HEK293 (cell line): ENCODE results near the gene NOPCHAP1.

Source experiments
- CTCF ChIA-PET: fragments of 350-600 bp; formaldehyde crosslinking; extraction: SDS; loops from one replicate; lab custom pipeline; 2021; ENCODE audit warnings: antibody characterized with exemption; lab: Yijun Ruan, JAX
- POLR2A ChIA-PET: fragments of 300-600 bp; formaldehyde crosslinking; extraction: SDS; loops from one replicate; lab custom pipeline; 2020; ENCODE audit warnings: antibody characterized with exemption, inconsistent platforms; lab: Yijun Ruan, JAX
- H3K27ac ChIP-seq: fragments of 200-500 bp; sonication (Bioruptor generic); 2 replicates; pipeline ENCODE4 v1.5.1; 2014; ENCODE audit warnings: low read depth, low read length, control low read depth, inconsistent platforms; ENCODE audit errors: extremely low read depth
- H3K36me3 ChIP-seq, 2 experiments: fragments of 200-500 bp in 1 of 2; sonication (Bioruptor generic) in 1 of 2; 1 replicate in 1 of 2; 2 replicates in 1 of 2; pipeline ENCODE4 v1.5.1; 2014 to 2017; ENCODE audit warnings: inconsistent platforms in 2 of 2, low read length in 2 of 2; ENCODE audit not compliant: control insufficient read depth in 2 of 2, insufficient read depth in 1 of 2
- H3K4me1 ChIP-seq: fragments of 200-500 bp; sonication (Bioruptor generic); 2 replicates; pipeline ENCODE4 v1.5.1; 2014; ENCODE audit warnings: mild to moderate bottlenecking, low read length, inconsistent platforms; ENCODE audit not compliant: control insufficient read depth, insufficient read depth
- H3K4me3 ChIP-seq: 2 replicates; pipeline ENCODE4 v1.5.1; 2011; ENCODE audit warnings: low read depth, mild to moderate bottlenecking, control low read depth, low read length, moderate library complexity
- H3K9me3 ChIP-seq: fragments of 200-500 bp; sonication (Bioruptor generic); 2 replicates; pipeline ENCODE4 v1.5.1; 2014; ENCODE audit warnings: low read depth, low read length, inconsistent platforms; ENCODE audit not compliant: control insufficient read depth, insufficient read depth
- OVOL3 ChIP-seq: fragments of 450-650 bp; formaldehyde crosslinking; IDR thresholded peaks from 2 replicates; pipeline ENCODE4 v1.5.1; 2016; ENCODE audit warnings: missing biosample characterization, missing genetic modification characterization
- RBAK ChIP-seq: fragments of 450-650 bp; formaldehyde crosslinking; IDR thresholded peaks from 2 replicates; pipeline ENCODE4 v1.5.1; 2016; ENCODE audit warnings: missing biosample characterization, missing genetic modification characterization
- SP7 ChIP-seq: fragments of 450-650 bp; formaldehyde crosslinking; IDR thresholded peaks from 2 replicates; pipeline ENCODE4 v1.5.1; 2016; ENCODE audit warnings: missing biosample characterization, missing genetic modification characterization
- YY1 ChIP-seq: fragments of 450-650 bp; formaldehyde crosslinking; IDR thresholded peaks from 2 replicates; pipeline ENCODE4 v1.5.1; 2018; ENCODE audit warnings: missing biosample characterization, missing genetic modification characterization
- ZNF112 ChIP-seq: fragments of 450-650 bp; formaldehyde crosslinking; IDR thresholded peaks from 2 replicates; pipeline ENCODE4 v1.5.0; 2017; ENCODE audit warnings: missing biosample characterization, missing genetic modification characterization
- ZNF132 ChIP-seq: fragments of 450-650 bp; formaldehyde crosslinking; IDR thresholded peaks from 2 replicates; pipeline ENCODE4 v1.5.1; 2017; ENCODE audit warnings: missing biosample characterization, missing genetic modification characterization, borderline replicate concordance
- ZNF169 ChIP-seq: fragments of 450-650 bp; formaldehyde crosslinking; IDR thresholded peaks from 2 replicates; pipeline ENCODE4 v1.5.1; 2016; ENCODE audit warnings: missing biosample characterization, missing genetic modification characterization
- ZNF221 ChIP-seq: fragments of 450-650 bp; formaldehyde crosslinking; IDR thresholded peaks from 2 replicates; pipeline ENCODE4 v1.5.1; 2017; ENCODE audit warnings: missing biosample characterization, missing genetic modification characterization, borderline replicate concordance
- ZNF433 ChIP-seq: fragments of 450-650 bp; formaldehyde crosslinking; IDR thresholded peaks from 2 replicates; pipeline ENCODE4 v1.5.1; 2016; ENCODE audit warnings: missing biosample characterization, missing genetic modification characterization, low read depth
- ZNF530 ChIP-seq: fragments of 450-650 bp; formaldehyde crosslinking; IDR thresholded peaks from 2 replicates; pipeline ENCODE4 v1.5.1; 2016; ENCODE audit warnings: low read depth, missing biosample characterization, missing genetic modification characterization
- ZNF558 ChIP-seq: fragments of 450-650 bp; formaldehyde crosslinking; IDR thresholded peaks from 2 replicates; pipeline ENCODE4 v1.5.1; 2016; ENCODE audit warnings: missing biosample characterization, missing genetic modification characterization
- ZNF792 ChIP-seq: fragments of 450-650 bp; formaldehyde crosslinking; IDR thresholded peaks from 2 replicates; pipeline ENCODE4 v1.5.1; 2016; ENCODE audit warnings: missing biosample characterization, missing genetic modification characterization
- ZXDB ChIP-seq: fragments of 450-650 bp; formaldehyde crosslinking; IDR thresholded peaks from 2 replicates; pipeline ENCODE4 v1.5.1; 2016; ENCODE audit warnings: missing biosample characterization, missing genetic modification characterization
- TF ChIP-seq, protein P1 (sequence below): fragments of 450-650 bp; formaldehyde crosslinking; IDR thresholded peaks from 2 replicates; pipeline ENCODE4 v1.5.1; 2016; ENCODE audit warnings: missing biosample characterization, missing genetic modification characterization
- TF ChIP-seq, protein P2 (sequence below): fragments of 450-650 bp; formaldehyde crosslinking; IDR thresholded peaks from 2 replicates; pipeline ENCODE4; 2016; ENCODE audit warnings: missing biosample characterization, missing genetic modification characterization
- TF ChIP-seq, protein P3 (sequence below): fragments of 450-650 bp; IDR thresholded peaks from 2 replicates; pipeline ENCODE4 v1.5.1; 2018; ENCODE audit warnings: missing biosample characterization, missing genetic modification characterization
- TF ChIP-seq, protein P4 (sequence below): fragments of 450-650 bp; formaldehyde crosslinking; IDR thresholded peaks from 2 replicates; pipeline ENCODE4 v1.5.1; 2016; ENCODE audit warnings: missing biosample characterization, missing genetic modification characterization
- TF ChIP-seq, protein P5 (sequence below): fragments of 450-650 bp; formaldehyde crosslinking; IDR thresholded peaks from 2 replicates; pipeline ENCODE4 v1.5.1; 2016; ENCODE audit warnings: missing biosample characterization, missing genetic modification characterization
- TF ChIP-seq, protein P6 (sequence below): fragments of 450-650 bp; formaldehyde crosslinking; IDR thresholded peaks from 2 replicates; pipeline ENCODE4 v1.5.1; 2017; ENCODE audit warnings: missing biosample characterization, missing genetic modification characterization
- TF ChIP-seq, protein P7 (sequence below): fragments of 450-650 bp; formaldehyde crosslinking; IDR thresholded peaks from 2 replicates; pipeline ENCODE4 v1.5.1; 2016; ENCODE audit warnings: missing biosample characterization, missing genetic modification characterization

NOPCHAP1 gene

DNA sequence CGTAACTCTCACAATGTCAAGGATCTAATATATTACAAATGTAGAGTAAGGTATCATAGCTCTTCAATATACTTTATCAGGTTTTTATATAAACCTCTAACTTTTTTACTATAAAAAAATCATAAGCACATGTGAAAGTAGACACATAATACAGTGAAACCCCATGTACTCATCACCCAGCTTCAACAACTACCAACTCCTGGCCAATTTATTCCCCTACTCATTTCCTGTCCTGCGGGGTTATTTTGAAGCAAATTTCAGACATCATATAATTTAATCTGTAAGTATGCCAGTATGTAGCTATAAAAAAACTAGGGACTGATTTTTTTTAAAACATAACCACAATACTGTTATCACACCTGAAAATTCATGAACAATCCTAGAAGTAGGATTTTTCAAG is 47.7 kb downstream of the NOPCHAP1 start:
- Histone ChIP-seq H3K4me1 (no peaks in the 10 kb centered on the region), H3K36me3 (no peaks in the 10 kb centered on the region)

More for the DNA sequence above, 47.7 kb downstream of the NOPCHAP1 start:
- ChIA-PET CTCF (interaction anchor here (0.6 to 0.8 kb wide), 2 partner anchors 803 to 834 kb away, joined by 3 read pairs; no protein-coding TSS in a partner anchor), POLR2A (no interaction called here)
- Histone ChIP-seq H3K27ac (no peak overlapping the region), H3K9me3 (no peaks in the 10 kb centered on the region), H3K4me3 (no peak overlapping the region)
- TF ChIP-seq, protein P1, sequence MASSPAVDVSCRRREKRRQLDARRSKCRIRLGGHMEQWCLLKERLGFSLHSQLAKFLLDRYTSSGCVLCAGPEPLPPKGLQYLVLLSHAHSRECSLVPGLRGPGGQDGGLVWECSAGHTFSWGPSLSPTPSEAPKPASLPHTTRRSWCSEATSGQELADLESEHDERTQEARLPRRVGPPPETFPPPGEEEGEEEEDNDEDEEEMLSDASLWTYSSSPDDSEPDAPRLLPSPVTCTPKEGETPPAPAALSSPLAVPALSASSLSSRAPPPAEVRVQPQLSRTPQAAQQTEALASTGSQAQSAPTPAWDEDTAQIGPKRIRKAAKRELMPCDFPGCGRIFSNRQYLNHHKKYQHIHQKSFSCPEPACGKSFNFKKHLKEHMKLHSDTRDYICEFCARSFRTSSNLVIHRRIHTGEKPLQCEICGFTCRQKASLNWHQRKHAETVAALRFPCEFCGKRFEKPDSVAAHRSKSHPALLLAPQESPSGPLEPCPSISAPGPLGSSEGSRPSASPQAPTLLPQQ (tag by site-specific recombination), result no peak
- TF ChIP-seq ZNF132 (no peak), ZXDB (no peak), ZNF558 (no peak), ZNF433 (no peak), ZNF221 (tag by site-specific recombination) (no peak), ZNF112 (tag by site-specific recombination) (no peak), ZNF530 (no peak), ZNF169 (no peak), OVOL3 (tag by site-specific recombination) (no peak), SP7 (no peak), ZNF792 (no peak), RBAK (no peak), YY1 (tag by site-specific recombination) (no peak)
- TF ChIP-seq, protein P2, sequence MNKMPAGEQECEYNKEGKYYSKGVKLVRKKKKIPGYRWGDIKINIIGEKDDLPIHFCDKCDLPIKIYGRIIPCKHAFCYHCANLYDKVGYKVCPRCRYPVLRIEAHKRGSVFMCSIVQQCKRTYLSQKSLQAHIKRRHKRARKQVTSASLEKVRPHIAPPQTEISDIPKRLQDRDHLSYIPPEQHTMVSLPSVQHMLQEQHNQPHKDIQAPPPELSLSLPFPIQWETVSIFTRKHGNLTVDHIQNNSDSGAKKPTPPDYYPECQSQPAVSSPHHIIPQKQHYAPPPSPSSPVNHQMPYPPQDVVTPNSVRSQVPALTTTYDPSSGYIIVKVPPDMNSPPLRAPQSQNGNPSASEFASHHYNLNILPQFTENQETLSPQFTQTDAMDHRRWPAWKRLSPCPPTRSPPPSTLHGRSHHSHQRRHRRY (tag by site-specific recombination), result no peak
- TF ChIP-seq, protein P3, sequence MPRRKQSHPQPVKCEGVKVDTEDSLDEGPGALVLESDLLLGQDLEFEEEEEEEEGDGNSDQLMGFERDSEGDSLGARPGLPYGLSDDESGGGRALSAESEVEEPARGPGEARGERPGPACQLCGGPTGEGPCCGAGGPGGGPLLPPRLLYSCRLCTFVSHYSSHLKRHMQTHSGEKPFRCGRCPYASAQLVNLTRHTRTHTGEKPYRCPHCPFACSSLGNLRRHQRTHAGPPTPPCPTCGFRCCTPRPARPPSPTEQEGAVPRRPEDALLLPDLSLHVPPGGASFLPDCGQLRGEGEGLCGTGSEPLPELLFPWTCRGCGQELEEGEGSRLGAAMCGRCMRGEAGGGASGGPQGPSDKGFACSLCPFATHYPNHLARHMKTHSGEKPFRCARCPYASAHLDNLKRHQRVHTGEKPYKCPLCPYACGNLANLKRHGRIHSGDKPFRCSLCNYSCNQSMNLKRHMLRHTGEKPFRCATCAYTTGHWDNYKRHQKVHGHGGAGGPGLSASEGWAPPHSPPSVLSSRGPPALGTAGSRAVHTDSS (tag by site-specific recombination), result no peak
- TF ChIP-seq, protein P4, sequence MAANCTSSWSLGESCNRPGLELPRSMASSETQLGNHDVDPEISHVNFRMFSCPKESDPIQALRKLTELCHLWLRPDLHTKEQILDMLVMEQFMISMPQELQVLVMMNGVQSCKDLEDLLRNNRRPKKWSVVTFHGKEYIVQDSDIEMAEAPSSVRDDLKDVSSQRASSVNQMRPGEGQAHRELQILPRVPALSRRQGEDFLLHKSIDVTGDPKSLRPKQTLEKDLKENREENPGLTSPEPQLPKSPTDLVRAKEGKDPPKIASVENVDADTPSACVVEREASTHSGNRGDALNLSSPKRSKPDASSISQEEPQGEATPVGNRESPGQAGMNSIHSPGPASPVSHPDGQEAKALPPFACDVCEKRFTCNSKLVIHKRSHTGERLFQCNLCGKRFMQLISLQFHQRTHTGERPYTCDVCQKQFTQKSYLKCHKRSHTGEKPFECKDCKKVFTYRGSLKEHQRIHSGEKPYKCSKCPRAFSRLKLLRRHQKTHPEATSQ (tag by site-specific recombination), result no peak
- TF ChIP-seq, protein P5, sequence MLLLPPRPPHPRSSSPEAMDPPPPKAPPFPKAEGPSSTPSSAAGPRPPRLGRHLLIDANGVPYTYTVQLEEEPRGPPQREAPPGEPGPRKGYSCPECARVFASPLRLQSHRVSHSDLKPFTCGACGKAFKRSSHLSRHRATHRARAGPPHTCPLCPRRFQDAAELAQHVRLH (tag by site-specific recombination), result no peak
- TF ChIP-seq, protein P6, sequence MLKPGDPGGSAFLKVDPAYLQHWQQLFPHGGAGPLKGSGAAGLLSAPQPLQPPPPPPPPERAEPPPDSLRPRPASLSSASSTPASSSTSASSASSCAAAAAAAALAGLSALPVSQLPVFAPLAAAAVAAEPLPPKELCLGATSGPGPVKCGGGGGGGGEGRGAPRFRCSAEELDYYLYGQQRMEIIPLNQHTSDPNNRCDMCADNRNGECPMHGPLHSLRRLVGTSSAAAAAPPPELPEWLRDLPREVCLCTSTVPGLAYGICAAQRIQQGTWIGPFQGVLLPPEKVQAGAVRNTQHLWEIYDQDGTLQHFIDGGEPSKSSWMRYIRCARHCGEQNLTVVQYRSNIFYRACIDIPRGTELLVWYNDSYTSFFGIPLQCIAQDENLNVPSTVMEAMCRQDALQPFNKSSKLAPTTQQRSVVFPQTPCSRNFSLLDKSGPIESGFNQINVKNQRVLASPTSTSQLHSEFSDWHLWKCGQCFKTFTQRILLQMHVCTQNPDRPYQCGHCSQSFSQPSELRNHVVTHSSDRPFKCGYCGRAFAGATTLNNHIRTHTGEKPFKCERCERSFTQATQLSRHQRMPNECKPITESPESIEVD, result no peak
- TF ChIP-seq, protein P7, sequence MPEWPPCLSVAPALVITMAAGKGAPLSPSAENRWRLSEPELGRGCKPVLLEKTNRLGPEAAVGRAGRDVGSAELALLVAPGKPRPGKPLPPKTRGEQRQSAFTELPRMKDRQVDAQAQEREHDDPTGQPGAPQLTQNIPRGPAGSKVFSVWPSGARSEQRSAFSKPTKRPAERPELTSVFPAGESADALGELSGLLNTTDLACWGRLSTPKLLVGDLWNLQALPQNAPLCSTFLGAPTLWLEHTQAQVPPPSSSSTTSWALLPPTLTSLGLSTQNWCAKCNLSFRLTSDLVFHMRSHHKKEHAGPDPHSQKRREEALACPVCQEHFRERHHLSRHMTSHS (tag by site-specific recombination), result no peak
